Nephron (organoid): ENCODE results near the gene HSP90AB1.

Source experiments
- H3K27ac Mint-ChIP-seq, 3 experiments: 2 replicates each; pipeline ENCODE4 v1.8.0; 2020; ENCODE audit warnings: mixed read lengths in 3 of 3, mild to moderate bottlenecking in 2 of 3, moderate library complexity in 1 of 3
- H3K27me3 Mint-ChIP-seq: 2 replicates; pipeline ENCODE4 v1.8.0; 2021; ENCODE audit warnings: low read depth, mild to moderate bottlenecking, moderate library complexity, mixed read lengths
- H3K36me3 Mint-ChIP-seq: 2 replicates; pipeline ENCODE4 v1.8.0; 2020; ENCODE audit warnings: low read depth, mixed read lengths
- H3K4me1 Mint-ChIP-seq: 2 replicates; pipeline ENCODE4 v1.8.0; 2020; ENCODE audit warnings: mixed read lengths
- H3K4me3 Mint-ChIP-seq, 3 experiments: 2 replicates each; pipeline ENCODE4 v1.8.0; 2020; ENCODE audit warnings: mild to moderate bottlenecking in 3 of 3, mixed read lengths in 3 of 3, moderate library complexity in 2 of 3
- H3K9me3 Mint-ChIP-seq: 2 replicates; pipeline ENCODE4 v1.8.0; 2020; ENCODE audit warnings: mixed read lengths
- CTCF ChIP-seq, 3 experiments: fragments of 200-600 bp; sonication (generic); IDR thresholded peaks; one replicate each; pipeline ENCODE4 v1.5.0; 2021; ENCODE audit warnings: antibody characterized with exemption in 3 of 3; ENCODE audit not compliant: unreplicated experiment in 3 of 3

Gene HSP90AB1

GRCh38 chr6:44275749-44276648, 29.1 kb downstream of the HSP90AB1 start:
- no peaks in the 10 kb centered on the region for H3K36me3 Mint-ChIP-seq

GRCh38 chr6:44276667-44277640, 30.1 kb downstream of the HSP90AB1 start:
- Mint-ChIP-seq H3K9me3 (no peaks in the 10 kb centered on the region), H3K27me3 (peaks cover 51% of the 10 kb centered on the region), H3K27ac (no peak overlapping the region), H3K36me3 (no peaks in the 10 kb centered on the region), H3K4me1 (no peaks in the 10 kb centered on the region), H3K4me3 (no peak overlapping the region)
- TF ChIP-seq CTCF (IDR thresholded peaks at IDR 0.05; ENCODE audit: unreplicated experiment in 3 of 3) = no peak

More at GRCh38 chr6:44275749-44276648, 29.1 kb downstream of the HSP90AB1 start:
- Mint-ChIP-seq H3K27ac (no peak overlapping the region), H3K27me3 (peaks cover 60% of the 10 kb centered on the region), H3K4me1 (no peaks in the 10 kb centered on the region), H3K4me3 (no peak overlapping the region), H3K9me3 (no peaks in the 10 kb centered on the region)
- TF ChIP-seq CTCF (IDR thresholded peaks at IDR 0.05; ENCODE audit: unreplicated experiment in 3 of 3) = no peak

- Mint-ChIP-seq H3K9me3 (no peaks in the 10 kb centered on the region), H3K27ac (no peak overlapping the region), H3K27me3 (peaks cover 46% of the 10 kb centered on the region), H3K36me3 (no peaks in the 10 kb centered on the region), H3K4me3 (no peak overlapping the region), H3K4me1 (no peaks in the 10 kb centered on the region)
- TF ChIP-seq CTCF (IDR thresholded peaks at IDR 0.05; ENCODE audit: unreplicated experiment in 3 of 3) = no peak
These were observed 30.9 kb downstream of the HSP90AB1 start for GRCh38 chr6:44277763-44278162.

- no peak overlapping the region for H3K4me3 Mint-ChIP-seq
- H3K9me3 Mint-ChIP-seq = no peaks in the 10 kb centered on the region
- H3K27me3 Mint-ChIP-seq = peaks cover 46% of the 10 kb centered on the region
- TF ChIP-seq CTCF (IDR thresholded peaks at IDR 0.05; ENCODE audit: unreplicated experiment in 3 of 3) = no peak
- no peak overlapping the region for H3K27ac Mint-ChIP-seq
- H3K4me1 Mint-ChIP-seq = no peaks in the 10 kb centered on the region
- no peaks in the 10 kb centered on the region for H3K36me3 Mint-ChIP-seq
These were observed 31.4 kb downstream of the HSP90AB1 start for GRCh38 chr6:44278315-44278714.

- peaks cover 48% of the 10 kb centered on the region for H3K27me3 Mint-ChIP-seq
- H3K27ac Mint-ChIP-seq = no peak overlapping the region
- H3K4me3 Mint-ChIP-seq = no peak overlapping the region
- no peak for TF ChIP-seq CTCF (IDR thresholded peaks at IDR 0.05; ENCODE audit: unreplicated experiment in 3 of 3)
- no peaks in the 10 kb centered on the region for H3K36me3 Mint-ChIP-seq
- H3K4me1 Mint-ChIP-seq = no peaks in the 10 kb centered on the region
- no peaks in the 10 kb centered on the region for H3K9me3 Mint-ChIP-seq
These were observed 32.1 kb downstream of the HSP90AB1 start for GRCh38 chr6:44278774-44279697.
